ENCODE measurements around the gene SLC39A11.

Gene SLC39A11

GRCh38 chr17:73043686-73044581, 48.6 kb downstream of the SLC39A11 start:
- no peak for TF ChIP-seq CTCF (IDR thresholded peaks at IDR 0.05; ENCODE audit: insufficient read depth, low read length, missing control alignments)
- DNase-seq (ENCODE audit: low read depth, low spot score): peak; percentile 66
- no peak overlapping the region for H3K4me3 ChIP-seq (ENCODE audit: low read depth, low read length)
- ChIA-PET POLR2A (no interaction called here), CTCF (interaction anchor here (1.3 to 3.0 kb wide), 5 partner anchors 12 to 487 kb away, joined by 3 to 12 read pairs (median 6); no protein-coding TSS in a partner anchor)

GRCh38 chr17:73042809-73043685, 49.4 kb downstream of the SLC39A11 start:
- CTCF ChIA-PET: interaction anchor here (0.6 to 3.0 kb wide), 8 partner anchors 11 to 486 kb away, joined by 3 to 12 read pairs (median 4); no protein-coding TSS in a partner anchor
- no peak for DNase-seq (ENCODE audit: low read depth, low spot score)
- TF ChIP-seq CTCF (IDR thresholded peaks at IDR 0.05; ENCODE audit: insufficient read depth, low read length, missing control alignments): no peak
- POLR2A ChIA-PET: no interaction called here
- H3K4me3 ChIP-seq (ENCODE audit: low read depth, low read length): no peak overlapping the region

GRCh38 chr17:73042225-73042624, 50.3 kb downstream of the SLC39A11 start:
- ChIA-PET POLR2A (no interaction called here), CTCF (interaction anchor here (1.2 to 2.7 kb wide), 2 partner anchors 56 to 113 kb away, joined by 3 to 9 read pairs; no protein-coding TSS in a partner anchor)
- TF ChIP-seq CTCF (IDR thresholded peaks at IDR 0.05; ENCODE audit: insufficient read depth, low read length, missing control alignments): no peak
- H3K4me3 ChIP-seq (ENCODE audit: low read depth, low read length): no peak overlapping the region
- DNase-seq (ENCODE audit: low read depth, low spot score): no peak

- ChIA-PET CTCF (no interaction called here), POLR2A (no interaction called here)
- H3K4me3 ChIP-seq (ENCODE audit: low read depth, low read length): no peak overlapping the region
- TF ChIP-seq CTCF (IDR thresholded peaks at IDR 0.05; ENCODE audit: insufficient read depth, low read length, missing control alignments): no peak
- DNase-seq (ENCODE audit: low read depth, low spot score): no peak
Observed at GRCh38 chr17:73039282-73039681, 53.2 kb downstream of the SLC39A11 start.

- ChIA-PET CTCF (interaction anchor here (0.9 to 1.6 kb wide), 2 partner anchors 13 to 303 kb away, joined by 3 read pairs; no protein-coding TSS in a partner anchor), POLR2A (no interaction called here)
- no peak overlapping the region for H3K4me3 ChIP-seq (ENCODE audit: low read depth, low read length)
- TF ChIP-seq CTCF (IDR thresholded peaks at IDR 0.05; ENCODE audit: insufficient read depth, low read length, missing control alignments): no peak
- no peak for DNase-seq (ENCODE audit: low read depth, low spot score)
Observed at GRCh38 chr17:73031472-73031871, 61.0 kb downstream of the SLC39A11 start.

Data from AG04449 (cell line).